HFFc6 (cell line): ENCODE results near the gene CLOCK. TPM values are rescaled to one million over a fixed set of nuclear protein-coding genes. Genes with fewer than 3 reads are reported as not detected.

Experiments
- DNase-seq: peaks from one replicate; pipeline ENCODE4 v3.0.0-alpha.2; 2018
- H3K27ac Mint-ChIP-seq: 2 replicates; pipeline ENCODE4 v1.8.0; 2020; ENCODE audit warnings: mild to moderate bottlenecking, mixed read lengths
- H3K27me3 Mint-ChIP-seq: 2 replicates; pipeline ENCODE4 v1.8.0; 2021; ENCODE audit warnings: mild to moderate bottlenecking, moderate library complexity, mixed read lengths; ENCODE audit not compliant: insufficient read depth
- H3K36me3 Mint-ChIP-seq: 2 replicates; pipeline ENCODE4 v1.8.0; 2021; ENCODE audit warnings: low read depth, mixed read lengths
- H3K4me1 Mint-ChIP-seq: 2 replicates; pipeline ENCODE4 v1.8.0; 2020; ENCODE audit warnings: low read depth, mixed read lengths
- H3K4me3 Mint-ChIP-seq: 2 replicates; pipeline ENCODE4 v1.8.0; 2020; ENCODE audit warnings: mild to moderate bottlenecking, moderate library complexity, mixed read lengths
- H3K9me3 Mint-ChIP-seq: 2 replicates; pipeline ENCODE4 v1.8.0; 2020; ENCODE audit warnings: mild to moderate bottlenecking, mixed read lengths
- total RNA-seq, 6 experiments: library from RNA; stranded (reverse); fragmentation: NEBNext Ultra II Directional; extraction: Animal tissue kit (Norgen Biotek cat#: 25700); gene quantifications; 2 replicates in 1 of 6; 3 replicates in 5 of 6; pipeline ENCODE4 v1.2.3, GENCODE V29; 2021
- TF ChIP-seq, protein P1 (sequence below): fragments of 200-600 bp; sonication (generic); IDR thresholded peaks from 2 replicates; pipeline ENCODE4 v1.5.0; 2021; ENCODE audit warnings: antibody characterized with exemption, mild to moderate bottlenecking

Gene CLOCK
- total RNA-seq, 6 experiments from 2014 or later = 33.8 to 41.6 (median 37.1) TPM

DNA sequence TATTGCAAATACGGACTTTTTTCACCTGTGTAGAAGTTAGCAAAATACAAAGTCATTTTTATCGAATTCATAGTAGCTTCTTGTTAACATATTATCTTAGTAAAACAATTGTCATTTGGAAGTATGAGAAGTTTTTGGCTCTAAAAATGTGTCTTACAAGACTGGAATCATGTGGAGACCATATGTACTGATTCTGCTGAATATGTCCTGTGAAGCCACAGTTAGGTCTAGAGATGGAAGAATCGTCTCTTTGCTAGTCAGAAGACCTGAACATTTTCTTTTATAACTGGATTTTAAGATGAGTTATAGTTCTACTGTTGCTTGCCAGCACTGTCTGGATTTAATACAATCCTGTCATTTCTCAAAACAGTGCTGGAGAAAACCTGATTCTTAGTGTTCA, 121.9 kb downstream of the CLOCK start:
- Mint-ChIP-seq H3K4me3 (no peak overlapping the region), H3K36me3 (peaks cover 45% of the 10 kb centered on the region), H3K9me3 (no peaks in the 10 kb centered on the region), H3K27ac (no peak overlapping the region), H3K27me3 (no peaks in the 10 kb centered on the region; the same call in 1 of the 2 replicates), H3K4me1 (no peaks in the 10 kb centered on the region)
- TF ChIP-seq, protein P1, sequence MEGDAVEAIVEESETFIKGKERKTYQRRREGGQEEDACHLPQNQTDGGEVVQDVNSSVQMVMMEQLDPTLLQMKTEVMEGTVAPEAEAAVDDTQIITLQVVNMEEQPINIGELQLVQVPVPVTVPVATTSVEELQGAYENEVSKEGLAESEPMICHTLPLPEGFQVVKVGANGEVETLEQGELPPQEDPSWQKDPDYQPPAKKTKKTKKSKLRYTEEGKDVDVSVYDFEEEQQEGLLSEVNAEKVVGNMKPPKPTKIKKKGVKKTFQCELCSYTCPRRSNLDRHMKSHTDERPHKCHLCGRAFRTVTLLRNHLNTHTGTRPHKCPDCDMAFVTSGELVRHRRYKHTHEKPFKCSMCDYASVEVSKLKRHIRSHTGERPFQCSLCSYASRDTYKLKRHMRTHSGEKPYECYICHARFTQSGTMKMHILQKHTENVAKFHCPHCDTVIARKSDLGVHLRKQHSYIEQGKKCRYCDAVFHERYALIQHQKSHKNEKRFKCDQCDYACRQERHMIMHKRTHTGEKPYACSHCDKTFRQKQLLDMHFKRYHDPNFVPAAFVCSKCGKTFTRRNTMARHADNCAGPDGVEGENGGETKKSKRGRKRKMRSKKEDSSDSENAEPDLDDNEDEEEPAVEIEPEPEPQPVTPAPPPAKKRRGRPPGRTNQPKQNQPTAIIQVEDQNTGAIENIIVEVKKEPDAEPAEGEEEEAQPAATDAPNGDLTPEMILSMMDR = no peak
- DNase-seq = no peak

DNA sequence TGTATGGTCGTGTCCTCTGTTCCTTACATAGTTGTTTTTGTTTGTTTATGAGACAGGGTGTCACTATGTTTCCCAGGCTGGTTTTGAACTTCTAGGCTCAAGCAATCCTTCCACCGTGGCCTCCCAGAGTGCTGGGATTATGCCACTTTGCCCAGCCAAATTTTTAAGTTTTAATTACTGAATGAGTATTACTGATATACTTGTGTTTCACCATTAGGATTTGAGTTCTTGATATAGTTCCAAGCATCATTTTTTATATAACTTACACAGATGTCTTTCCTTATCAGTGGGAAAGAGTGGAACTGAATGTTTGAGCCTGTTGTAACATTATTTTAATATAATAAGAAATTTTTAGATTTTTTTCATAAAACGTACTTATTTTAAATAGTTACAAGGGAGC, 130.5 kb downstream of the CLOCK start:
- Mint-ChIP-seq H3K27ac (no peak overlapping the region), H3K4me1 (no peaks in the 10 kb centered on the region), H3K27me3 (no peaks in the 10 kb centered on the region), H3K4me3 (no peak overlapping the region), H3K36me3 (peaks cover 18% of the 10 kb centered on the region), H3K9me3 (no peaks in the 10 kb centered on the region)
- TF ChIP-seq, protein P1 = no peak
- DNase-seq = no peak

DNA sequence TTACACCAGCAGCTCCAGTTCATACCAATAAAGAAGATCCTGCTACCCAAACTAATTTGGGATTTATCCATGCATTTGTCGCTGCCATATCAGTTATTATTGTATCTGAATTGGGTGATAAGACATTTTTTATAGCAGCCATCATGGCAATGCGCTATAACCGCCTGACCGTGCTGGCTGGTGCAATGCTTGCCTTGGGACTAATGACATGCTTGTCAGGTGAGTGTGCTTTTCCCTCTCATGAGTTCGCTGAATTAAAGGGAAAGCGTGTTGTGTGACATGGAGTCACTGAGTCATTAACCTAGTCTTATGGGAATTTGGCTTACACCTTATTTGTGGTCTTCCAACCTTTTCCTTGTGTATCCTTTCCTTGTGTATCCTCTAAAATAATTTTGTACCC, 135.1 kb downstream of the CLOCK start:
- no peak for DNase-seq
- TF ChIP-seq, protein P1 = no peak
- no peaks in the 10 kb centered on the region for H3K27me3 Mint-ChIP-seq
- no peaks in the 10 kb centered on the region for H3K9me3 Mint-ChIP-seq
- no peak overlapping the region for H3K27ac Mint-ChIP-seq
- H3K4me3 Mint-ChIP-seq = no peak overlapping the region
- peaks cover 5% of the 10 kb centered on the region for H3K36me3 Mint-ChIP-seq
- H3K4me1 Mint-ChIP-seq = peaks cover 21% of the 10 kb centered on the region

DNA sequence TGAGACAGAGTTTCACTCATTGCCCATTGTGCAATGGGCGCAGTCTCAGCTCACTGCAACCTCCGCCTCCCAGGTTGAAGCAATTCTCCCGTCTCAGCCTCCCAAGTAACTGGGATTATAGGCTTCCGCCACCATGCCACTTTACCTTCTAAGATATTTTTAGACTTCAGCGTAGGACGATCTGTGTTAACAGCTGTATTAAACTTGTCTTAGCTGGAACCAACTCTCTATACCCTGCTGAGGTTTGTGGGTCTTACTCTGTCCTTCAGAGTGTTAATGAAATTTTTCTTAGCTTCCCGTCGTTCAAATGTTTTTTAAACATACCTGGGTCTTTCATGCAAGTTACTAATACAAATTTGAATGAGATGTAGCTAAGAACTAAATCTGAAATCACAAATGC, 136.3 kb downstream of the CLOCK start:
- peak overlapping the region; percentile 3; the same call in 1 of the 2 replicates for H3K27ac Mint-ChIP-seq
- peaks cover 16% of the 10 kb centered on the region for H3K36me3 Mint-ChIP-seq
- no peaks in the 10 kb centered on the region for H3K9me3 Mint-ChIP-seq
- H3K4me3 Mint-ChIP-seq = no peak overlapping the region
- H3K4me1 Mint-ChIP-seq = peaks cover 28% of the 10 kb centered on the region
- no peak for DNase-seq
- no peaks in the 10 kb centered on the region for H3K27me3 Mint-ChIP-seq
- TF ChIP-seq, protein P1 = no peak

DNA sequence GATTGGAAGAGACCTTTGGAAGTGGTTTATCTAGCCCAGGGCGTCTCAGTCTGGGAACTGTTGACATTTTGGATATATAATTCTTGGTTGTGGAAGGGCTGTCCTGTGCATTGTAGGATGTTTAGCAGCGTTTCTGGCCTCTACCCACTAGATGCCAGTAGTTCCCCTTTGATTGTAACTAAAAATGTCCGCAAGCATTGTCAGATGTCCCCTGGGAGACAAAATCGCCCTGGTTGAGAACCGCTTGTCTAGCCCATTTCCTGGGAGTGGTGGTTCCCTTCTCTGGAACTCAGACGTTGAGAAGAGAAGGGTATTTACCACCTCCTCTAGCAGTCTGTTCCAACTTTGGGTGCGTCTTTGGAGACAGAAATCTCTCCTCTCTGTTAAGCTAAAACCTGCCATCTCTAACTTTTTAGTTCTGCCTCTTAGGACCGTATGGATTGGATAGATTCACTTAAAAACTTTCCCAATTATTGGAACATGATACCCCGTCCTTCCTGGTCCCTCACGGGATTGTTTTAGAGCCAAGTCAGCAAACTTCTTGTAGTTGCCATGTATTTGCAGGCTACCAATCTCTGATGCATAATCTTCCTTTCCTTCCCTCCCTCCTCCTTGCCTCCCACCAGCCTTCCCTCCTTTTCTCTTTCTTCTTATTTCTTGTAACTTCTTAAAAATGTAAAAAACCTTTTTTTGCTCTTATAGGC, 137.1 kb downstream of the CLOCK start:
- TF ChIP-seq, protein P1 = peak; percentile 40
- H3K9me3 Mint-ChIP-seq = no peaks in the 10 kb centered on the region
- H3K4me3 Mint-ChIP-seq = peak overlapping the region; percentile 6; the same call in 1 of the 2 replicates
- no peak for DNase-seq
- peaks cover 23% of the 10 kb centered on the region for H3K36me3 Mint-ChIP-seq
- peak overlapping the region; percentile 68 for H3K27ac Mint-ChIP-seq
- peaks cover 36% of the 10 kb centered on the region for H3K4me1 Mint-ChIP-seq
- no peaks in the 10 kb centered on the region for H3K27me3 Mint-ChIP-seq
